A673 (cell line): ENCODE measurements around the gene LGALS7.
"Not testable (repeated sequence)": the region's sequence is repeated elsewhere in the genome, so short reads cannot be mapped to it uniquely, and the experiment has no call there.

Experiments used
- EZH2 ChIP-seq: fragments of 200-600 bp; sonication (generic); IDR thresholded peaks from 2 replicates; pipeline ENCODE4 v1.6.1; 2017; ENCODE audit warnings: borderline replicate concordance, low read depth, mild to moderate bottlenecking, mixed read lengths, antibody characterized with exemption, low read length; ENCODE audit not compliant: poor library complexity, severe bottlenecking
- TF ChIP-seq, protein P1 (sequence below): fragments of 300-800, 200-600 bp; sonication (generic); conservative IDR thresholded peaks from 2 replicates; pipeline ENCODE4 v1.5.1; 2017; ENCODE audit warnings: low read depth, mild to moderate bottlenecking, antibody characterized with exemption, low read length, moderate library complexity, mixed read lengths

DNA sequence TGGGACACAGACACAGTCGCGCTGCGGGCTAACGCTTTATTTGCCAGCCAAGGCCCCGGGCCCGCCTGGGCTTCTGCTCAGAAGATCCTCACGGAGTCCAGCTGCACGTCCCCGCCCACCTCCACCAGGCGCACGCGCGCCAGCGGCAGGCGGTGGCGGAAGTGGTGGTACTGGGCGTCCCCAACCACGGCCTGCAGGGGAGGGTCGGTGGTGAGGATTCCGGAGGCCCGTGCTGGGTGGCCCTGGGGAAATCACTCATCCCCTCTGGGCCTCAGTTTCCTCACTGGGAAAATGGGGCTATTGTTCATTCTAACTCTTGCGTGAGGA is 2.4 kb downstream of the LGALS7 start:
- not testable (repeated sequence) for TF ChIP-seq EZH2
- TF ChIP-seq, protein P1, sequence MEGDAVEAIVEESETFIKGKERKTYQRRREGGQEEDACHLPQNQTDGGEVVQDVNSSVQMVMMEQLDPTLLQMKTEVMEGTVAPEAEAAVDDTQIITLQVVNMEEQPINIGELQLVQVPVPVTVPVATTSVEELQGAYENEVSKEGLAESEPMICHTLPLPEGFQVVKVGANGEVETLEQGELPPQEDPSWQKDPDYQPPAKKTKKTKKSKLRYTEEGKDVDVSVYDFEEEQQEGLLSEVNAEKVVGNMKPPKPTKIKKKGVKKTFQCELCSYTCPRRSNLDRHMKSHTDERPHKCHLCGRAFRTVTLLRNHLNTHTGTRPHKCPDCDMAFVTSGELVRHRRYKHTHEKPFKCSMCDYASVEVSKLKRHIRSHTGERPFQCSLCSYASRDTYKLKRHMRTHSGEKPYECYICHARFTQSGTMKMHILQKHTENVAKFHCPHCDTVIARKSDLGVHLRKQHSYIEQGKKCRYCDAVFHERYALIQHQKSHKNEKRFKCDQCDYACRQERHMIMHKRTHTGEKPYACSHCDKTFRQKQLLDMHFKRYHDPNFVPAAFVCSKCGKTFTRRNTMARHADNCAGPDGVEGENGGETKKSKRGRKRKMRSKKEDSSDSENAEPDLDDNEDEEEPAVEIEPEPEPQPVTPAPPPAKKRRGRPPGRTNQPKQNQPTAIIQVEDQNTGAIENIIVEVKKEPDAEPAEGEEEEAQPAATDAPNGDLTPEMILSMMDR = not testable (repeated sequence)
